C4-2B (cell line): ENCODE measurements around the gene RTL3.

Experiments
- H3K27ac ChIP-seq: fragments of 450-650 bp; 2 replicates; pipeline ENCODE4 v1.5.1; 2017
- CTCF ChIP-seq: fragments of 450-650 bp; conservative IDR thresholded peaks from 2 replicates; pipeline ENCODE4 v1.5.1; 2017; ENCODE audit warnings: mild to moderate bottlenecking

Gene RTL3

DNA sequence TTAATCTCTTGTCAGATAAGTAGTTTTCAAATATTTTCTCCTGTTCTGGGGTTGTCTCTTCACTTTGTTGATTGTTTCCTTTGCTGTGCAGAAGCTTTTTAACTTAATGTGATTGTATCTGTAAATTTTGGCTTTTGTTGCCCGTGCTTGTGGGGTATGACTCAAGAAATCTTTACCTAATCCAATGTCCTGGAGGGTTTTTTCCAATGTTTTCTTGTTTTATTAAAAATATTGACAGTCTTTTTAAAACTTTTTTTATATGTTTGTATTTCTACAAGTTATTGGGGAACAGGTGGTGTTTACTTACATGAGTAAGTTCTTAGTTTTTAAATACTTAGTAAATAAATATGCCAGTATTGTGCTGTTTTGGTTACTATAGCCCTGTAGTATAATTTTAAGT, 44.9 kb downstream of the RTL3 start:
- TF ChIP-seq CTCF, result no peak

More for the DNA sequence above, 44.9 kb downstream of the RTL3 start:
- H3K27ac ChIP-seq, result no peak overlapping the region
